ENCODE measurements around the gene MED31. TPM values are rescaled to one million over a fixed set of nuclear protein-coding genes. Genes with fewer than 3 reads are reported as not detected.

MED31 gene
- total and polyA plus RNA-seq, 2 experiments from 2014 or later = 5.5 to 49.3 TPM

DNA sequence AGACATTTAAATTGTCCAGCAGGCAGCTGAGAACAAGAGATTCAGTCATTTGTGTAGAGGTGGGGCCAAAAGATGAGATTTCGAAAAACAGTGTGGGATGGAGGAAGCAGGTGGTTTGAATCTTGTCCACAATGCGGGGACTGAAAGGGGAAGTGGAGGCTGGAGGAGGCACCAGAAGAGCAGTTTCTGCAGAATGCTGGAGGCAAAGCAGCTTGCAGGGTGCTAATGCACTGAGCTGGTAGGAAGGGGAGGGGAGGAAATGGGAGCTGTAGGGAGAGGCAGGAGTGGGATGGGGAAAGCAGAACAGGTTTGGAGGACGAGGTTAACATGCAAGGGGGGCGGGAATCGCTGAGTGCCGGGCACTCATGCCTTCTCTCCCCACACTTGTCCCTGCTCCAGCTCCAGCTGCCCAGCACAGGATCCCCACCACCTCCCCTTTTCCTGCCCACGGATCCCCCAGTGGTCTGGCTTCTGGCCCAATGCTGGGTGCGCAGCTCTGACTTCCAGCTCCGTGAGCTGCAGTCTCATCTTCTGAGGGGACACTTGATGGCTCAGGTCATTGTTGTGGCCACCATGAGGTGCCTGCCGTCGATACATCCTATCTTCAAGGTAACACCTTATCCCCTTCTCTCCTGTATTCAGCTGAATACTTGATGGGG, 9.5 kb upstream of the MED31 start (continued):
- TF ChIP-seq, protein P1, sequence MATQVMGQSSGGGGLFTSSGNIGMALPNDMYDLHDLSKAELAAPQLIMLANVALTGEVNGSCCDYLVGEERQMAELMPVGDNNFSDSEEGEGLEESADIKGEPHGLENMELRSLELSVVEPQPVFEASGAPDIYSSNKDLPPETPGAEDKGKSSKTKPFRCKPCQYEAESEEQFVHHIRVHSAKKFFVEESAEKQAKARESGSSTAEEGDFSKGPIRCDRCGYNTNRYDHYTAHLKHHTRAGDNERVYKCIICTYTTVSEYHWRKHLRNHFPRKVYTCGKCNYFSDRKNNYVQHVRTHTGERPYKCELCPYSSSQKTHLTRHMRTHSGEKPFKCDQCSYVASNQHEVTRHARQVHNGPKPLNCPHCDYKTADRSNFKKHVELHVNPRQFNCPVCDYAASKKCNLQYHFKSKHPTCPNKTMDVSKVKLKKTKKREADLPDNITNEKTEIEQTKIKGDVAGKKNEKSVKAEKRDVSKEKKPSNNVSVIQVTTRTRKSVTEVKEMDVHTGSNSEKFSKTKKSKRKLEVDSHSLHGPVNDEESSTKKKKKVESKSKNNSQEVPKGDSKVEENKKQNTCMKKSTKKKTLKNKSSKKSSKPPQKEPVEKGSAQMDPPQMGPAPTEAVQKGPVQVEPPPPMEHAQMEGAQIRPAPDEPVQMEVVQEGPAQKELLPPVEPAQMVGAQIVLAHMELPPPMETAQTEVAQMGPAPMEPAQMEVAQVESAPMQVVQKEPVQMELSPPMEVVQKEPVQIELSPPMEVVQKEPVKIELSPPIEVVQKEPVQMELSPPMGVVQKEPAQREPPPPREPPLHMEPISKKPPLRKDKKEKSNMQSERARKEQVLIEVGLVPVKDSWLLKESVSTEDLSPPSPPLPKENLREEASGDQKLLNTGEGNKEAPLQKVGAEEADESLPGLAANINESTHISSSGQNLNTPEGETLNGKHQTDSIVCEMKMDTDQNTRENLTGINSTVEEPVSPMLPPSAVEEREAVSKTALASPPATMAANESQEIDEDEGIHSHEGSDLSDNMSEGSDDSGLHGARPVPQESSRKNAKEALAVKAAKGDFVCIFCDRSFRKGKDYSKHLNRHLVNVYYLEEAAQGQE (IDR thresholded peaks at IDR 0.05; ENCODE audit: unreplicated experiment) = no peak
- TF ChIP-seq, protein P2, sequence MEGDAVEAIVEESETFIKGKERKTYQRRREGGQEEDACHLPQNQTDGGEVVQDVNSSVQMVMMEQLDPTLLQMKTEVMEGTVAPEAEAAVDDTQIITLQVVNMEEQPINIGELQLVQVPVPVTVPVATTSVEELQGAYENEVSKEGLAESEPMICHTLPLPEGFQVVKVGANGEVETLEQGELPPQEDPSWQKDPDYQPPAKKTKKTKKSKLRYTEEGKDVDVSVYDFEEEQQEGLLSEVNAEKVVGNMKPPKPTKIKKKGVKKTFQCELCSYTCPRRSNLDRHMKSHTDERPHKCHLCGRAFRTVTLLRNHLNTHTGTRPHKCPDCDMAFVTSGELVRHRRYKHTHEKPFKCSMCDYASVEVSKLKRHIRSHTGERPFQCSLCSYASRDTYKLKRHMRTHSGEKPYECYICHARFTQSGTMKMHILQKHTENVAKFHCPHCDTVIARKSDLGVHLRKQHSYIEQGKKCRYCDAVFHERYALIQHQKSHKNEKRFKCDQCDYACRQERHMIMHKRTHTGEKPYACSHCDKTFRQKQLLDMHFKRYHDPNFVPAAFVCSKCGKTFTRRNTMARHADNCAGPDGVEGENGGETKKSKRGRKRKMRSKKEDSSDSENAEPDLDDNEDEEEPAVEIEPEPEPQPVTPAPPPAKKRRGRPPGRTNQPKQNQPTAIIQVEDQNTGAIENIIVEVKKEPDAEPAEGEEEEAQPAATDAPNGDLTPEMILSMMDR (conservative IDR thresholded peaks at IDR 0.05; ENCODE audit: low read depth in 2 of 2) = no peak

DNA sequence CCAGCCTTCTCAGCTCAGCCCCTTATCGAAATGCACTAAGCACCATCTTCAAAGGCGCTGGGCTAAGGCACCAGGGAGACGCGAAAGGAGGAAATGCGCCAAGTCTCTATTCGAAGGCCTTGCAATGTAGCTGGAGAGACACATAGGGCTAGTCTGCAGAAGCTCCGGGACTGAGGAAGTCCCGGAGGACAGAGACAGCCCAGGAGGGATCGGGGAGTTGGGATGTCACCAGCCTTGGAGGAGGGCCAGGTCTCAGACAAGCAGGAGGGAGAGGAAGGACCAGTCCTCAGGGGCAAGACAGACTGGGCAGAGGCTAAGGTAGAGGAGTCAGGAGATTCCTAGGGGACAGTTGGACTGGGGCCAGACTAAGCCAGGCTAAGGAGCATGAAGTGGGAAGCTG, 8.7 kb upstream of the MED31 start:
- Histone ChIP-seq H3K79me2 (replicated peaks; ENCODE audit: insufficient read depth) (no peaks in the 10 kb centered on the region), H3K27ac (ENCODE audit: low read depth) (no peak overlapping the region), H2AFZ (no peak overlapping the region), H3K9me2 (ENCODE audit: insufficient read depth) (no peaks in the 10 kb centered on the region), H4K20me1 (replicated peaks; ENCODE audit: insufficient read depth) (no peaks in the 10 kb centered on the region), H3K4me3 (no peak overlapping the region), H3K36me3 (ENCODE audit: insufficient read depth) (no peaks in the 10 kb centered on the region), H3F3A (replicated peaks; ENCODE audit: low read depth) (0 out of 2 replicates have a peak, but pooled peaks cover 3% of the 10 kb centered on the region), H3K4me2 (no peak overlapping the region), H3K4me1 (ENCODE audit: insufficient read depth) (peaks cover 2% of the 10 kb centered on the region; the same call in 1 of the 2 replicates), H3K27me3 (ENCODE audit: insufficient read depth) (peaks cover 38% of the 10 kb centered on the region)
- H3K4me3 Mint-ChIP-seq = no peak overlapping the region
- no peak overlapping the region for H3K27ac Mint-ChIP-seq
- no peaks in the 10 kb centered on the region; the same call in 2 of the 3 replicates for H3K9me3 Mint-ChIP-seq
- peaks cover 26% of the 10 kb centered on the region for H3K27me3 Mint-ChIP-seq (ENCODE audit: insufficient read depth, low read depth, poor library complexity)
- H3K4me1 Mint-ChIP-seq = peaks cover 14% of the 10 kb centered on the region
- no peaks in the 10 kb centered on the region for H3K36me3 Mint-ChIP-seq (ENCODE audit: low read depth)
- ATAC-seq (no peak), DNase-seq (ENCODE audit: low spot score) (no peak)
- TF ChIP-seq, protein P3, sequence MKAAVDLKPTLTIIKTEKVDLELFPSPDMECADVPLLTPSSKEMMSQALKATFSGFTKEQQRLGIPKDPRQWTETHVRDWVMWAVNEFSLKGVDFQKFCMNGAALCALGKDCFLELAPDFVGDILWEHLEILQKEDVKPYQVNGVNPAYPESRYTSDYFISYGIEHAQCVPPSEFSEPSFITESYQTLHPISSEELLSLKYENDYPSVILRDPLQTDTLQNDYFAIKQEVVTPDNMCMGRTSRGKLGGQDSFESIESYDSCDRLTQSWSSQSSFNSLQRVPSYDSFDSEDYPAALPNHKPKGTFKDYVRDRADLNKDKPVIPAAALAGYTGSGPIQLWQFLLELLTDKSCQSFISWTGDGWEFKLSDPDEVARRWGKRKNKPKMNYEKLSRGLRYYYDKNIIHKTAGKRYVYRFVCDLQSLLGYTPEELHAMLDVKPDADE (IDR thresholded peaks at IDR 0.05) = no peak
- TF ChIP-seq, protein P1 (IDR thresholded peaks at IDR 0.05; ENCODE audit: unreplicated experiment) = no peak
- TF ChIP-seq ZNF114 (CRISPR knock-in tag; IDR thresholded peaks at IDR 0.05) (no peak), JUNB (IDR thresholded peaks at IDR 0.05; ENCODE audit: unreplicated experiment) (no peak), EZH2 (IDR thresholded peaks at IDR 0.05; ENCODE audit: low read depth, unreplicated experiment) (no peak)
- TF ChIP-seq, protein P4, sequence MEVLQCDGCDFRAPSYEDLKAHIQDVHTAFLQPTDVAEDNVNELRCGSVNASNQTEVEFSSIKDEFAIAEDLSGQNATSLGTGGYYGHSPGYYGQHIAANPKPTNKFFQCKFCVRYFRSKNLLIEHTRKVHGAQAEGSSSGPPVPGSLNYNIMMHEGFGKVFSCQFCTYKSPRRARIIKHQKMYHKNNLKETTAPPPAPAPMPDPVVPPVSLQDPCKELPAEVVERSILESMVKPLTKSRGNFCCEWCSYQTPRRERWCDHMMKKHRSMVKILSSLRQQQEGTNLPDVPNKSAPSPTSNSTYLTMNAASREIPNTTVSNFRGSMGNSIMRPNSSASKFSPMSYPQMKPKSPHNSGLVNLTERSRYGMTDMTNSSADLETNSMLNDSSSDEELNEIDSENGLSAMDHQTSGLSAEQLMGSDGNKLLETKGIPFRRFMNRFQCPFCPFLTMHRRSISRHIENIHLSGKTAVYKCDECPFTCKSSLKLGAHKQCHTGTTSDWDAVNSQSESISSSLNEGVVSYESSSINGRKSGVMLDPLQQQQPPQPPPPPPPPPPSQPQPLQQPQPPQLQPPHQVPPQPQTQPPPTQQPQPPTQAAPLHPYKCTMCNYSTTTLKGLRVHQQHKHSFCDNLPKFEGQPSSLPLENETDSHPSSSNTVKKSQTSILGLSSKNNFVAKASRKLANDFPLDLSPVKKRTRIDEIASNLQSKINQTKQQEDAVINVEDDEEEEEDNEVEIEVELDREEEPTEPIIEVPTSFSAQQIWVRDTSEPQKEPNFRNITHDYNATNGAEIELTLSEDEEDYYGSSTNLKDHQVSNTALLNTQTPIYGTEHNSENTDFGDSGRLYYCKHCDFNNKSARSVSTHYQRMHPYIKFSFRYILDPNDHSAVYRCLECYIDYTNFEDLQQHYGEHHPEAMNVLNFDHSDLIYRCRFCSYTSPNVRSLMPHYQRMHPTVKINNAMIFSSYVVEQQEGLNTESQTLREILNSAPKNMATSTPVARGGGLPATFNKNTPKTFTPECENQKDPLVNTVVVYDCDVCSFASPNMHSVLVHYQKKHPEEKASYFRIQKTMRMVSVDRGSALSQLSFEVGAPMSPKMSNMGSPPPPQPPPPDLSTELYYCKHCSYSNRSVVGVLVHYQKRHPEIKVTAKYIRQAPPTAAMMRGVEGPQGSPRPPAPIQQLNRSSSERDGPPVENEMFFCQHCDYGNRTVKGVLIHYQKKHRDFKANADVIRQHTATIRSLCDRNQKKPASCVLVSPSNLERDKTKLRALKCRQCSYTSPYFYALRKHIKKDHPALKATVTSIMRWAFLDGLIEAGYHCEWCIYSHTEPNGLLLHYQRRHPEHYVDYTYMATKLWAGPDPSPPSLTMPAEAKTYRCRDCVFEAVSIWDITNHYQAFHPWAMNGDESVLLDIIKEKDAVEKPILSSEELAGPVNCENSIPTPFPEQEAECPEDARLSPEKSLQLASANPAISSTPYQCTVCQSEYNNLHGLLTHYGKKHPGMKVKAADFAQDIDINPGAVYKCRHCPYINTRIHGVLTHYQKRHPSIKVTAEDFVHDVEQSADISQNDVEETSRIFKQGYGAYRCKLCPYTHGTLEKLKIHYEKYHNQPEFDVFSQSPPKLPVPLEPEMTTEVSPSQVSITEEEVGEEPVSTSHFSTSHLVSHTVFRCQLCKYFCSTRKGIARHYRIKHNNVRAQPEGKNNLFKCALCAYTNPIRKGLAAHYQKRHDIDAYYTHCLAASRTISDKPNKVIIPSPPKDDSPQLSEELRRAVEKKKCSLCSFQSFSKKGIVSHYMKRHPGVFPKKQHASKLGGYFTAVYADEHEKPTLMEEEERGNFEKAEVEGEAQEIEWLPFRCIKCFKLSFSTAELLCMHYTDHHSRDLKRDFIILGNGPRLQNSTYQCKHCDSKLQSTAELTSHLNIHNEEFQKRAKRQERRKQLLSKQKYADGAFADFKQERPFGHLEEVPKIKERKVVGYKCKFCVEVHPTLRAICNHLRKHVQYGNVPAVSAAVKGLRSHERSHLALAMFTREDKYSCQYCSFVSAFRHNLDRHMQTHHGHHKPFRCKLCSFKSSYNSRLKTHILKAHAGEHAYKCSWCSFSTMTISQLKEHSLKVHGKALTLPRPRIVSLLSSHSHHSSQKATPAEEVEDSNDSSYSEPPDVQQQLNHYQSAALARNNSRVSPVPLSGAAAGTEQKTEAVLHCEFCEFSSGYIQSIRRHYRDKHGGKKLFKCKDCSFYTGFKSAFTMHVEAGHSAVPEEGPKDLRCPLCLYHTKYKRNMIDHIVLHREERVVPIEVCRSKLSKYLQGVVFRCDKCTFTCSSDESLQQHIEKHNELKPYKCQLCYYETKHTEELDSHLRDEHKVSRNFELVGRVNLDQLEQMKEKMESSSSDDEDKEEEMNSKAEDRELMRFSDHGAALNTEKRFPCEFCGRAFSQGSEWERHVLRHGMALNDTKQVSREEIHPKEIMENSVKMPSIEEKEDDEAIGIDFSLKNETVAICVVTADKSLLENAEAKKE (CRISPR knock-in tag; IDR thresholded peaks at IDR 0.05) = no peak
